ENCODE results near the gene AP1S1.

AP1S1 gene

DNA sequence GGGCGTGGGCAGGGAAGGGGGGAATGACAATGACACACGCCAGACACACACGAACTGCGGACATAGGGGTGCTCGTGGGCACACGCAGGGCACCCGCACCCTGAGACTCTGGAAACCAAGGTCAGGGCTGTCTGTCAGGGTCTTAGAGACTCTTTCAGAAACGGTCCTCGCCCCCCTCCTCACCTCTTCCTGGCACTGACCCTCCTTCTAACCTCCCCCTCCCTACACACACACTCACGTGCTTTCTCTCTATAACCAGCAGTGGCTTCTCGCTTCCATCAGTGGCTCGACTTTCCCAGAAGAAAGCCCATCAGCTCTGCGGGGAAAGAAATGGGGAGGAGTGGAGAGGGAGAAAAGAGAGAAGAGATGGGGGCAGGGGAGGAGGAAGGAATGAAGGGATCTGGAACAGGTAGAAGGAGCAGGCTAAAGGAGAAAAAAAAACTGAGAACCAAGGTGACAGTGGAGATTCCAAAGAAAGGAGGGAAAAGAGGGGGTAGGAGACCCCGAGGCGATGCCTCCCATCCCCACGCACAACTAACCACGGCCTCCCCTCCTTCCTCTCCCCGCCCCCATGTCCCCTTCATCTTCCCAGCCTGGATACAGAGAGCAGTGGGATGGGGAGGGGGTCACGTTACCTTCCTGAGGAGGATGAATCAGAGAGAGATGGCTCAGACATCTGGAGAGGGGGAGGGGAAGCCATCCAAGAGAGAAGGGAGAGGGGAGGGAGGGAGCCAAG is 12.8 kb downstream of the AP1S1 start:
- no peak for TF ChIP-seq POLR2A (IDR thresholded peaks at IDR 0.05; ENCODE audit: low read depth, low read length)
- no peak for DNase-seq (ENCODE audit: insufficient read length, low spot score)
- FAIRE-seq: no peak

DNA sequence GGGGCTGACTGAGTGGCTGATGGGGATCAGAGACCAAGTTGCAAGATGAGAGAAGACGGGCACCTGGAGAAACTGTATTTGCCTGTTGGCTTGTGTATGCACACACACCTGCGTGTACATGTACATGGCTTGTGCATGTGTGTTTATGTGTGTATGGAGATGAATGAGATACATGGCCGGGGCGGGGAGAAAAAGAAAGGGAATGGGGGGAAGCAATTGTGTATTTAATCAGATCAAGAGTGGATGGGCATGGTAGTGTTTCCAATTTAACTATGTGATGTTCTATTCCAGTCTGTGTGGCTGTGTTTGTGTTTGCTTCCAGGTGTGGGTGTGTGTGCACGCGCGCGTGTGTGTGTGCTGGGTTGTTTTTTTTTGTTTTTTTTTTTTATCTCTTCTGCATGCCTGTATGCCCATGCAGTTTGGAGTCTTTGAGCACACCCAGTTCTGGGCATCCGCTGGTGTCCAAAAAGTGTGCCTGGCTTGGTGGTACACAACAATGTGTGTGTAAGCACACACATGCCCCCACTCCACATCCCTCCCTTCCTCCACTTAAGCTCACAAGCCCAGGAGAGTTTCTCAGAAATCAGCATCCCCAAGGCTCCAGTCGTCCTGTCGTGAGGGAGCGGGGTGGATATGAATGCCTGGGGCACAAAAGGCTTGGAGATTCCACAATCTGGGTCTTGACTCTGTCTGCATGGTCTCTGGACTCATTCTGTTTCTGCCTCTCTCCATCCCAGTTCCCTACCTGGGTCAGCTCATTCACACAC is 13.6 kb downstream of the AP1S1 start:
- no peak for TF ChIP-seq POLR2A (IDR thresholded peaks at IDR 0.05; ENCODE audit: low read depth, low read length)
- no peak for DNase-seq (ENCODE audit: insufficient read length, low spot score)
- no peak for FAIRE-seq

DNA sequence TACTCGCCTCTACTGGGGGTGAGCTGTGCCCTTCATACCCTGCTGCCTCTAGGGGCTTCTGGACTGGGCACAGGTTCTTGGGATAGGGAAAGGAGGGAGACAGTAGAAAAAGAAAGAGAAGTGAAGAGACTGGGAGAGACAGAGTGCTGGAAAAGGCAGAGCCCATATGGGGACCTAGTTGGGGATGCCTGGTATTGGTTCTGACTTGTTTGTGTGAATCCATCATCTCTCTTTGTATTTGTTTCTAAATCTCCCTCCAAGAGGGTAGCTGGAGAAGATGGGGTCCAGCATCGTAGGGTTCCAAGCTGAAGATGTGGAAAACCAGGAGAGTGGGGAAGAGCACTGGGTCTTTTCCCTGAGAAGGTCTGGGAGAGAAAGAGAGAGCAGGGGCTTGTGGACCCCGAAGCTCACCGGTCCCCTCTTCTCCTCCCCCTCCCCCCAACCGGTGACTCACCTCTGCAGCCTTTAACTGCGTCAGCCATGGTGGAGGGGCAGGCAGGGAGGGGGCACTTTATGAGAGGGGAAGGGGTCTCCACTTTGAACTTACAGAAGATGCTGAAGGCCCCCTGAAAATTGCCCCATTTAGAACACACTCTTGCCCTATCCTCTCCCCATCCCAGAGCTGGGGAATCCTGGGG is 14.3 kb downstream of the AP1S1 start:
- FAIRE-seq (no peak), DNase-seq (ENCODE audit: insufficient read length, low spot score) (no peak)
- no peak for TF ChIP-seq POLR2A (IDR thresholded peaks at IDR 0.05; ENCODE audit: low read depth, low read length)

DNA sequence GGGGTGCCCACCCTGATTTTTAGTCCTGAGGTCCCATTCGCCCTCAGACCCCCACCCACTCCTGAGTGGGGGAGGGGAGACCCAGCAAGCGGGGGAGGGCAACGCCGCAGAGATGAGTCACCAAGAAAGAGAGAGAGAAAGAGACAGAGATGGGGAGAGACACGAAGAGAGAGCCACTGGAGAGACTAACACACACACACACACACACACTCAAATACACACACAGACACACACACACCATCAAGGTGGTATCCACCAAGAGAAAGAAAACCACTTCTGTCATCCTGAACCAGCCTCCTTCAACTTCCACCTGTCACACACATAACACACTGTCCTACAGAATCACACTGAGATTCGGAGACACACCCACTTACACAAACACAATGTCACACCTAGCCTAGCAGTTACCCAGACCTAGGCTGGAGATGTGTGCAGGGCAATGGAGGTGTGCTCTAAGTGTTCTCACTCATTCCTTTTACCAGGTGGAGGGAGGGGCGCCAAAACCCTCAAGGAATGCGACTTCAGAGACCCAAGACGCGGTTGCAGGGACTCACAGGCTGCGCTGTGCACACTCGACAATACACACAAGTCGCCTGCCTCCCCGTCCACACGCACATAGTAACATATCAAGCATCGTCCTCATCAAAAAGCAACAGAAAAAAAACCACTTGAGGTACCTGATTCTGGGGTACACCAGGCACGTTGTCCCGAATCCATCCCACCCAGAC is 15.0 kb downstream of the AP1S1 start:
- TF ChIP-seq POLR2A (IDR thresholded peaks at IDR 0.05; ENCODE audit: low read depth, low read length): no peak
- no peak for DNase-seq (ENCODE audit: insufficient read length, low spot score)
- FAIRE-seq: no peak

- FAIRE-seq (no peak), DNase-seq (ENCODE audit: insufficient read length, low spot score) (peak; percentile 77)
- no peak for TF ChIP-seq POLR2A (IDR thresholded peaks at IDR 0.05; ENCODE audit: low read depth, low read length)
These were observed 15.7 kb downstream of the AP1S1 start for GRCh38 chr7:101169838-101170551.

- FAIRE-seq: no peak
- TF ChIP-seq POLR2A (IDR thresholded peaks at IDR 0.05; ENCODE audit: low read depth, low read length): no peak
- no peak for DNase-seq (ENCODE audit: insufficient read length, low spot score)
These were observed 16.6 kb downstream of the AP1S1 start for GRCh38 chr7:101170617-101171441.

GRCh38 chr7:101171442-101171837 is 17.2 kb downstream of the AP1S1 start:
- DNase-seq (ENCODE audit: insufficient read length, low spot score) (no peak), FAIRE-seq (no peak)
- TF ChIP-seq POLR2A (IDR thresholded peaks at IDR 0.05; ENCODE audit: low read depth, low read length): no peak

DNA sequence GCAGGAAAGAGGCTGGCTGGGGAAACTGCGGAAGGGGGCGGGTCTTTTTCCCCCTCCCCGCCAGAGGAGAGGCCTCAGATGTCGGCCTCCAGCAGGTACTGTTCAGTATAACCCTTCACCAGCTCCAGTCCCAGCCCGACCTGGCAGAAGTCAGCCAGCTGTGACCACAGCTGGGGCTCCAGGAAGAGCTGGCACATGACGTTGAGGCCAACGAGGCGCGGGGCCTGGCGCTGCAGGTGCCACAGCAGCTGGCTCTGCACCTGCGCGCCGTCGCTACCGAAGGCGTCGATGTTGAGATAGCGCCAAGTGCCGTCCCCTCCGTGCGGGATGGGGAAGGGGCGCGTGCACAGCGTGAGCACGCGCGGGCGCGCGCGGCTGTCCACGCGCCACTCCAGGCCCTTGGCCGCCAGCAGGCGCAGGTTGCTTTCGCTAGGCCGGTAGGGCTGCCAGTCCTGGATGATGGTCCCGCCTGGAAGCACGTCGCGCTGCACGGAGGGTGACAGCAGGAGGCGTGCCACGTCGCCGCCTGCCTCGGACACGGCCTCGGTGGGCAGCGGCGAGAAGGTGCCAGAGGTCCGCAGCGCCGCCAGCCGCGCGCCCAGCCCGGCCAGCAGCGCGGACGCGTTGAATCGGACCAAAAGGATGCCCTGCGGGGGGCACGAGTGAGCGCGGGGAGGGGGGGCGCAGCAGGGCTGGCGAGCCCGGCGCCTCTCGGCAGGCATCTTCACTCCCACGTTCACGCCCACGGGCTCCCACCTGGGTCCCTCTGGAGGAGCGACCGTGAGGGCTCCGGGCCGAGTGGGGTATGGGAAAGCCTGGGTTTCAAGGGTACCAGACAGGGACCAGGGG is 18.0 kb downstream of the AP1S1 start:
- DNase-seq (ENCODE audit: insufficient read length, low spot score) (no peak), FAIRE-seq (no peak)
- no peak for TF ChIP-seq POLR2A (IDR thresholded peaks at IDR 0.05; ENCODE audit: low read depth, low read length)

DNA sequence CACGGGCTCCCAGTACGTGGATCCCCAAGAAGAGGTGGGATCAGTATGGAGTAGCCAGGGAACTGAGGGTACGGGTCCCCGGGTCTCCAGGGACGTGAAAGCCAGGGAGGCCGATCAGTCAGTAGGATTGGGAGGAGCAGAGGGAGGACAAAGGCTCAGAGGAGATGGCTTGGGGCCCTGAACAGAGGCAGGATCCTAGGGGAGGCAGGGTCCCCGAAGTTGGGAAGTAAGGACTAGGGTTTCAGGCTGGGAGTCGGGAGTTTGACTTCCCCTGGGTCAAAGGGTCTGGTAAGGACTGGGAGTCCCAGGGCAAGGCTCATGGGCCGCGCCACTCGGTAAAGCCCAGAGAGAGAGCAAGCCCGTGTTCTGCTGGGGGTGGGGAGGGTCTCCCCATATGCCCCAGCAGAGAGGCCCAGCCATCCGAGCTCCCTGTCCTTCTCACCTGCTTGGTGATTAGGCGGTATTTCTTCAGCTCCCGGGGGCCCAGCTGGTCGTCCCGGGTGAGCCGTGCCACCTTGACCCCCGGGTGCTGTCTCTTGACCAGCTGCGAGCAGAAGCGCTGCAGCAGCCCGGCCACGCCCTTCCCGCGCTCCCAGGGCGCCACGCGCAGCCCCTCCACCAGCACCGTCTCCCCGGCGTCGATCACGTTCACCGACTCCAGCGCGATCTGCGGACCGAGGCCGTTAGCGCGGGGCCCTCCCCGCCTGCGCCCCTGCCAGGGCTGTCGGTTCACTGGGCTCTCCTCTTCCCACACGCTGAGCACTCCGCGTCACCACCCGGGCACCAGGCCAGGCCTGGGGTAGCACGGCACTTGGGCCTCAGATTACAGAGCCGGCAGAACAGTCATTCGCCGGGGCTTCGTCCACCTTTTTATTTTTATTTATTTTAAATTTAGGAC is 18.8 kb downstream of the AP1S1 start:
- FAIRE-seq (no peak), DNase-seq (ENCODE audit: insufficient read length, low spot score) (peak; percentile 95)
- no peak for TF ChIP-seq POLR2A (IDR thresholded peaks at IDR 0.05; ENCODE audit: low read depth, low read length)

DNA sequence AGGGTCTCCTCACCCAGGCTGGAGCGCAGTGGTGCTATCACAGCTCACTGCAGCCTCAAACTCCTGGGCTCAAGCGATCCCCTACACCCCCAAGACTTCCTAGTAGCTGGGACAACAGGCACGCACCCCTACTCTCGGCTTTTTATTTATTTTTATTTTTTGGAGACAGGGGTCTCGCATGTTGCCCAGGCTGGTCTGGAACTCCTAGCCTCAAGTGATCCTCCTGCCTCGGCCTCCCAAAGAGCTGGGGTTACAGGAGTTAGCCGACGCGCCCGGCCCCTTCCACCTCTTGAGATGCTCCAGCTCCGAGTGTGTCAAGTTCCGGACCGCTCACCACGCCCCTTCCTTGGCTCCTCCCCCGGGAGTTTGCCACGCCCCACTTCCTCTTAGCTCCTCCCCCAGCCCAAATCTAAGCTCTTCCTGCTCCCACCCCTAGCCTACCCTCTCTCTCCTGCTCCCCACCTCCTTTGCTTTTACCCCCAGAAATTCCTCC is 19.5 kb downstream of the AP1S1 start:
- TF ChIP-seq POLR2A (IDR thresholded peaks at IDR 0.05; ENCODE audit: low read depth, low read length): no peak; the same call in 1 of the 2 replicates
- peak; percentile 92 for DNase-seq (ENCODE audit: insufficient read length, low spot score)
- FAIRE-seq: no peak
